Brain microvascular endothelial cell (primary cell): ENCODE results near the gene ZBTB43.

Experiments
- DNase-seq: peaks from one replicate; pipeline ENCODE4 v3.0.0-alpha.2; 2020
- H3K27ac ChIP-seq: fragments of 250-450 bp; sonication (Bioruptor Pico); 2 replicates; pipeline ENCODE4 v1.5.1; 2020; ENCODE audit warnings: mild to moderate bottlenecking, moderate library complexity
- H3K27me3 ChIP-seq: fragments of 250-450 bp; sonication (Bioruptor Pico); replicated peaks from 2 replicates; pipeline ENCODE4 v1.5.1; 2020; ENCODE audit warnings: mild to moderate bottlenecking
- H3K36me3 ChIP-seq: fragments of 250-450 bp; sonication (Bioruptor Pico); replicated peaks from 2 replicates; pipeline ENCODE4 v1.5.1; 2020; ENCODE audit warnings: mild to moderate bottlenecking
- H3K4me3 ChIP-seq: 2 replicates; pipeline ENCODE4 v1.5.1; 2011; ENCODE audit warnings: low read depth, mild to moderate bottlenecking, control low read depth, low read length, moderate library complexity
- CTCF ChIP-seq: IDR thresholded peaks from 2 replicates; pipeline ENCODE4 v1.5.1; 2011; ENCODE audit warnings: low read depth, mild to moderate bottlenecking, moderate library complexity, low read length, control low read depth, inconsistent platforms; ENCODE audit errors: missing control alignments
- in situ Hi-C: cut with HindIII; loops from 2 replicates; pipeline ENCODE4 v1.10.0; 2017; ENCODE audit warnings: low sequenced_read_pairs, low pct_ligation_motif_present

ZBTB43 gene

GRCh38 chr9:126842977-126843799 is 38.3 kb downstream of the ZBTB43 start:
- in situ Hi-C loops: no loop called here
- Histone ChIP-seq H3K36me3 (no peaks in the 10 kb centered on the region), H3K27me3 (no peaks in the 10 kb centered on the region), H3K27ac (no peak overlapping the region), H3K4me3 (no peak overlapping the region)
- TF ChIP-seq CTCF: no peak
- DNase-seq: no peak

GRCh38 chr9:126844085-126844484 is 39.2 kb downstream of the ZBTB43 start:
- H3K27ac ChIP-seq: no peak overlapping the region
- no peaks in the 10 kb centered on the region for H3K36me3 ChIP-seq
- in situ Hi-C loops: no loop called here
- peak; percentile 63 for DNase-seq
- H3K4me3 ChIP-seq: no peak overlapping the region
- no peaks in the 10 kb centered on the region for H3K27me3 ChIP-seq
- TF ChIP-seq CTCF: no peak

GRCh38 chr9:126847051-126847450 is 42.2 kb downstream of the ZBTB43 start:
- no peak for DNase-seq
- Histone ChIP-seq H3K27me3 (no peaks in the 10 kb centered on the region), H3K4me3 (no peak overlapping the region), H3K36me3 (no peaks in the 10 kb centered on the region), H3K27ac (no peak overlapping the region)
- in situ Hi-C loops: no loop called here
- TF ChIP-seq CTCF: no peak

- Histone ChIP-seq H3K27me3 (peaks cover 4% of the 10 kb centered on the region), H3K4me3 (no peak overlapping the region), H3K27ac (no peak overlapping the region), H3K36me3 (no peaks in the 10 kb centered on the region)
- no peak for TF ChIP-seq CTCF
- no peak for DNase-seq
- in situ Hi-C loops: no loop called here
These were observed 44.9 kb downstream of the ZBTB43 start for GRCh38 chr9:126849591-126850225.

DNA sequence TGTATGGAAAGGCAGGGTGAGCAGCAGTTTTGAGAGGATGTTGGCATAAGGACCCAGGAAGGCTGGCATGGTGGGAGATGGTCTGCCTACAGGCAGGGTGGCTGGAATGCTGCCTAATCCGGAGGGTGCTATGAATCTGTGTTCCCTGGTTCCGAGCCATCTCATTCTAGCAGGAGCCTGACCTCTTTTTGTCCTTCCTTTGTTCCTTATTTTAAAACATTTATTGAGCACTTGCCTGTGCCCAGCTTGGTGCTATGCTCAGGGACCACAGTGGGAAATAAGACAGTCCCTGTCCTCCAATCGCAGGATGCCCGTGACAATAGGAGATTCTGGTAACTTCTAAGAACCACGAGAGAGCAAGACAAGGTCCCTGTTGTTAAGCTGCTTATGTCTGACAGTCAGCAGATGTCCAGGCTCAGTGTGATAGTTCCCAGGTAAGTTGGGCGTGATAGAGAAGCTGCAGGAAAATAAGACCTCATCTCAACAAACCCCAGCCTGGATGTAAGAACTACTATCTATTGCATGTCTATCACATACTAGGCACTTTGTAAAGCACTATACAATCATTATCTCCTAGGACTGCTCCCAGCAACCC is 46.5 kb downstream of the ZBTB43 start:
- Histone ChIP-seq H3K4me3 (no peak overlapping the region), H3K36me3 (no peaks in the 10 kb centered on the region), H3K27ac (no peak overlapping the region), H3K27me3 (peaks cover 4% of the 10 kb centered on the region)
- DNase-seq: no peak
- TF ChIP-seq CTCF: no peak
- in situ Hi-C loops: no loop called here
